Measurements from ENCODE around the gene SLITRK6.
"Not testable (repeated sequence)": the region's sequence is repeated elsewhere in the genome, so short reads cannot be mapped to it uniquely, and the experiment has no call there.

SLITRK6 gene

DNA sequence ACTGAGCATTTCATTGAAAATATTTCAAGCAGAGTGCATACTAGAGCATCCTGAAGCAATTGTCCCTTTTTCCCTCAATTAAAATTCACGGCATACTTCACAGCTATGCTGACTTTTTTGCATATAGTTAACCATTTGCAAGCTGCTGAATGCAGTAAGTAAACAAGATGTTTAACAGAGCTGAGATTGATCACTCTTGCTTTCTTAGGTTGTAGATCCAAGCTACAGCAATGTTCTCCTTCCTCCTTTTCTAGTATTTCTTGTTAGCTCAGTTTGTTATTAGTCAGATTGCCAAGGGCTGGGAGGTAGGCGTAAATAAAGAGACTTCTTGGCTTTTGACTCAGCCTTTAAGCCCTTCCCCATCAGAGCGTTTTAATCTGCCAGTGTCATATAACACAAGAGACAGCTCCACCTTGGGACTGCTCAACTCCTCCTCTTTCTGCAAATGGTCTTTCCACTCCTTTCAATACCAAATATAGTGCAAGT, at the start of gene SLITRK6:
Gene SLITRK6, minus strand, starts transcription at position 323 of the 486 bp plus-strand sequence. CDS start 2,911 bp downstream, outside the sequence.
- FAIRE-seq = no peak

GRCh38 chr13:85847012-85847411, 47.8 kb upstream of the SLITRK6 start:
- FAIRE-seq = no peak

DNA sequence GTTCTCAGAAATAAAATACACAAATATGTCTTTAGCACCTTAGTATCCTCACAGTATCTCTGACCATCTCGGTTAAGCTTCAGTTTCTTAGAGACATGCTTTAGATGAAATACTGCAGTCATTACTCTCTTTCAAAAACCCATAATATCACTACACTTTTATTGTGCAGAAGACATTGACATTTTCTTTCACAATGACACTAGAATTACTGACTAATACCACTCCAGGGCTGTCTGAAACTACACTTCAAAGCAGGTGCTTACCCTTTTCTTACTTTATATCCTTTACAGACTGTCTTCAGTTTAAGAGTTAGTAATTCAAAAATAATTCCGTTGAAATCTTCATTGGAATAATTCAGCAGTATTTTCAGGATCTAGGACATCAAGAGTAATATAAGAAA, 42.2 kb upstream of the SLITRK6 start:
- FAIRE-seq = no peak

DNA sequence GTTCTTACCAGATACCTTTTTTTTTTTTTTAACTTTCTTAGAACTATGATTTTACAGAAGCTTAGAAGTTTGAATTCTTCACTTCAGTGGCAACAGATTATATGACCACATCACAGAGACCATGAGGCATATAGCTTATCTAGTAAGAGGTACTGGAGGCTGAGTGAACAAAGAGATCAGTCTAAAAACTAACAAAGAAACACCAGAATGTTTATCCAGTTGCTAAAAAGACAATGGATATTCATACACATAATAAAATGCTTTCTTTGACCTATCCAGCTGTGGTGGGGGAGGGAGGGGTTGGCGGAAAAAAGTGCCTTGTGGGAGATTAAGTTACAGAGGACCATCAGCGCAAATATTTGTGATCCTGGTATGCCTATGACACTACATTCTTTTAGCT, 34.7 kb upstream of the SLITRK6 start:
- FAIRE-seq = no peak

DNA sequence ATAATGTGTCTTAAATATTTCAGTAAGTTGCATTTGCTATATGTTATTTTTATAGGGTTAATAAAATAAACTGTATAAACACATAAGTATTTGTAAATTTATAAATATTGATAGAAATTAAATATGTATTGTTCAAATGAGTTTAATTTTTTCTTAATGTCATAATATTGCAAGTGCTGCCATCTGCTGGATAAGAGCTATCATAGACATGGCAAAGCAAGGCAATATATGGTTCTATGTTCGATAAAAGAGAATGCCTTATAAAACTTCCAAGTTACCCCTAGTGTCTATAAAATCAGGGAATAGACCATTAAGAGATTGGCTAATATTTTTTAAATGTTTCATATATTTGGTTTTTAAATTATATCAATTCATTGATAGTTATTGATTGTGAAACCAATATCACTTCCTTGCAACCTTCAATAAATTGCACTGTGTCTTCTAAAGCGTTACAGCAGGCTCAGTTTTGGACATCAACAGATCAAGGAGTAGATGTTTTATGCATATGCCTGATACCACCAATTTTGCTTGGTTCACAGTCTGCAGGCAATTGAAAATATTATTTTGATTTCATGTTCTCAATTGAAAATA, 29.0 kb upstream of the SLITRK6 start:
- no peak for FAIRE-seq

DNA sequence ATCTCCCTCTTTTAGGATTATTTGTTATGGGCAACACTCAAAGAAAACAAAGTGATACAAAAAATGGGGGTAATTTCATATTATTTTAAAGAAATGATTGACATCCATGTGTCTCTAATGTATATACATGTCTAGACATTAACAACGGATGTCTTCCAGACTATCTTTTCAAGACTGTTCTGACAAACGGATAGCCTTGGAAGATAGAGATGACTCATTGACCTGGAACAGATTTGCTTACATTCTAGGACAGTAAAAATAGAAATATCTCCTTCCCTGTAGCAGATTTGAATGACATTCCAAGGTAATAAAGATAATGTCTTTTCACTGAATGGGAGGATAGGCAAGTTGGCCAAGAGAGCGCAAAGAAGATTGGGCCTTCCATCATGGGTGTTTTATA, 26.2 kb upstream of the SLITRK6 start:
- no peak for FAIRE-seq

- no peak for FAIRE-seq
These were observed 24.6 kb upstream of the SLITRK6 start for GRCh38 chr13:85823832-85824231.

DNA sequence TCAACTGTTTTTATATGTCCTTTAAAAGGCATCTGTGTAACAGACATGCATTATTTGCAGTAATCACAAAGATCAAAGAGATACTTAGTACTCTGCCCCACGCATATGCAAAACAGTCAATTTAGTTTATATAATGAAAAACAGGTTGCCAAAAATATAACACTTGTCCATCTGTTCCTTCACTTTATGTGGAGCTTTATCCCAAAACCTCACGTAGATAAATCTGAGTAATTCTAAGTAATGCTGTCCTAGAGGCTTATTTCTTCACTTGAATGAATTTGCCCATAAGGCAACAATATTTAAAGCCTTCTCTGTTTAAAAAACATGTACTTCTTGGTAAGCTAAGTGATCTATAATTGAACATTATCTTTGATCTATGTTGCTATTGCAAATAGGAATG, 20.3 kb upstream of the SLITRK6 start:
- no peak for FAIRE-seq

DNA sequence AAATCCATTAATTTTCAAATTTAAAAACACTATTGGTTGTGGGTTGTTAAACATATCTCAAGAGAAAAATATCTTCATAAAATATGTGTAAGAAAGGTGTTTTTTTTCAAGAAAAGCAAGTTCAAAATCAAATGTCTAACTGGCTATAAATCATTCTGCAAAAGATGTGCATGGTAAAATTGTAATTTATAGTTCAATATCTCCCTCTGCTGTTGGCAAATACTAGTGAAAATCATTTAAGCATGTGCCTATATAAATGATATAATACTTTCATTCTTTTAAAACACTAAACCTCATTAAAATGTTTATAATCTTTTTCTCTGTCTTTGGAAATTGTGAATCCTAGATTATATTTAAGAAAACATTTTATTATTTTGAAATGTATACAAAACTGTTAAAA, 17.2 kb upstream of the SLITRK6 start:
- FAIRE-seq = no peak

DNA sequence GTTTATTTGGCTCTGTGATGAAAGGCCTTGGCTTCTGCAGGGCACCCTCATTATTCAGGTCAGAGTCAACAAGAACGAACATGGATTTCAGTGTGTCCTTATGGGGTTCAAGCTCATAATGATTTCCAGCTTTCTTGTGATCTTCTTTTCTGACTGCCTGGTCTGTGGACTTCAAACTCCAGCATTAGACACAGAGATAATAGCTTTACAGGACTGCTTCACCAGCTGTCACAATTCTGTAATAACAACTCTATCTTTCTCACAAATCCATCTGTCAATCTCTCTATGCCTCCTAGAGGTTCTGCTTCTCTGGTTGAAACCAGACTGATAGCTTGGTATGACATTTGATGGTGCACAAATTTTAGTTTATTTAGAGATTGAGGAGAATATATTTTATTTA, 13.1 kb upstream of the SLITRK6 start:
- no peak for FAIRE-seq

DNA sequence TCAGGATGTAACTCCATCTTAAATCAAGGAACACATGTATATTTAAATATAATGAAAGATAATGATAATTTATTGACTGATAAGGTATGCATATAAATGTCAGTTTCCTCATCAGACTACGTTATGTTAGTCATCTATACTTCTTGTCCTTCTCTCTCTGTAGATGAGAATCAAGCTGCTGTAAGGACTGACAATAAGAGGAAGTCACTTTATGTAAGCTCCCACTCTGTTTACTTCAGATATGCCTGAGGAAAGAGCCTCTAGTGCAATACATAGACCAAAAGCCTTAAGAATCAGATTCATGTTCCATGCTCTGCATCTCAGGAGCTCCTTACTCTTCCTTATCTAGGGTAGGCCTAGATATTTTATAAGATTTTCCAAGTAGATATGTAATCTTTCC, 9.6 kb upstream of the SLITRK6 start:
- no peak for FAIRE-seq

DNA sequence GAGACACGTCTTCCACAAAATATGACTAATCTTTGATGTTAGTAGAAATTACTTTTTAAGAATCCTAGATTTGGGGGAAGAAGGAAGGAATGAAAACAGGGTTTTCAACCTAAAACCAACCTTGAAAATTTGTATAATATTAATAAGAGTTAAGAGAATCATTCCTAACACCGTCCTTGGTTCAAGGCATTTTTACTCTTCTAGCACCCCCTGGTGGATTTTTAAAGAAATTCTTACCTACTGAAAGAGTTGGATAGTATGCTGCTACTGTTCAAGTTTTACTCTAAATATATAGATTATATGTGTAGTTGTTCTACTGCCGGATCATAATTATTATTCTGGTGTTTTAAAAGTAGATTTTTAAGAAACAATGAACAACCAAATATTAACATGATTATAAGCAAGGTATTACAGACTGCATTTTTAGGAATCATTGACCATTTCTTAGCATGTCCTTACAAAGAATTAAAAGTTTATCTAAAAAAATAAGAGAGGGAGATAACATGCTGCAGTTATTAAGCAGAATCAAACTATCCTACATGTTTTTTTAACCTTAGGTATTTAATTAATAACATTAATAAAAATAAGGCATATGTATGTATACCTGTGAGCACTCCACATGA, 7.4 kb upstream of the SLITRK6 start:
- no peak for FAIRE-seq

- no peak for FAIRE-seq
These were observed 663 bp downstream of the SLITRK6 start for GRCh38 chr13:85798556-85798955.

- no peak for FAIRE-seq
These were observed 1.9 kb downstream of the SLITRK6 start for GRCh38 chr13:85797311-85797710.

DNA sequence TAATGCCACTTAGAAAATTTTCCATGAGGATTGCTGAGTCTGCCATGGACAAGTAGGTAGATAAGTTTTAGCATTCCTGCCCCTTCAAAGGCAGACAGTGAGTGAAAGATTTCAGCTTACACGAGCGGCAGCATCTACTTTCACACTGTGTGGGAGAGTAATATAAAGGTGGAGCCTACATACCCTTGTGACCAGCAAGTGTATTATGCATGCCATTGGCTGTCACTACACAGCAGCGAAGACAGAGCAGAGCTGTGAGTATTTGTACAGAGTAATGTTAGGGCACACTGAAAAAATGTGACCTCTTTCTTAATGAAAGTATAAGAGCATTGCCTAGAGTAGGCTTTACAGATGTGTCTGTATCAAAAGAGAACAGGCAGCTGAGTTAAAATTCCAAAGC, 14.0 kb downstream of the SLITRK6 start:
- no peak for FAIRE-seq

GRCh38 chr13:85772367-85772766, 26.9 kb downstream of the SLITRK6 start:
- FAIRE-seq = no peak

DNA sequence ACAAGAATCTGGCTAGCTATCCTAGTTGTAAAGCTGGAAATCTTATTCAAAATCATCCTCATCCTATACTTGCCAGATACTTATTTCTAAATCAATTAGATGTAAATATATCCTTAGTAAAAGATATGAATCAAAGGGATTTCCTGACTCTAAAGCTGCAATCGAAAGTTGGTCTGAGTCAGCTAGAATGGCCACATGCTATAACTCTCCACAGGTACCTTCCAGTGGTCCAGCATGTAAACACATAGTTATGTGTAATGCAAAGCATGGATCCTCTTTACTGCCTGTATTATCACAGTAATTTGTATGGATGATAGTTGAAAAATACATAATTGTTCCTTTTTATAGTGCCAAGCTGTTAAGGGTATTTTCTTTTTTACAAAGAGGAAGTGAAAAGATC, 27.4 kb downstream of the SLITRK6 start:
- FAIRE-seq = no peak

DNA sequence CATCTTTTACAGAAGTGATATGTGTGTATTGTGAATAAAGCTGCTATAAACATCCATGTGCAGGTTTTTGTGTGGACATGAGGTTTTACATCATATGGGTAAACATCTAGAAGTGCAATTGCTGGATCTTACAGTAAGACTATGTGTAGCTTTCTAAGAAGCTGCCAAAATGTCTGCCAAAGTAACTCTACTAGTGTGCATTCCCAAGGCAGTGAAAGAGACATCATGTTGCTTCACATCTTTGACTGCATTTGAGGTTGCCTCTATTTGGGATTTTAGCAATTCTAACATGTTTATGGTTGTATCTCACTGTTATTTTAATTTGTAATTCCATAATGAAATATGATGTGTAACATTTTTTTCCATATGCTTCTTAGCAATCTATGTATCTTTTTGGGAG, 30.3 kb downstream of the SLITRK6 start:
- no peak for FAIRE-seq

- FAIRE-seq = no peak
These were observed 44.1 kb downstream of the SLITRK6 start for GRCh38 chr13:85755123-85755522.

DNA sequence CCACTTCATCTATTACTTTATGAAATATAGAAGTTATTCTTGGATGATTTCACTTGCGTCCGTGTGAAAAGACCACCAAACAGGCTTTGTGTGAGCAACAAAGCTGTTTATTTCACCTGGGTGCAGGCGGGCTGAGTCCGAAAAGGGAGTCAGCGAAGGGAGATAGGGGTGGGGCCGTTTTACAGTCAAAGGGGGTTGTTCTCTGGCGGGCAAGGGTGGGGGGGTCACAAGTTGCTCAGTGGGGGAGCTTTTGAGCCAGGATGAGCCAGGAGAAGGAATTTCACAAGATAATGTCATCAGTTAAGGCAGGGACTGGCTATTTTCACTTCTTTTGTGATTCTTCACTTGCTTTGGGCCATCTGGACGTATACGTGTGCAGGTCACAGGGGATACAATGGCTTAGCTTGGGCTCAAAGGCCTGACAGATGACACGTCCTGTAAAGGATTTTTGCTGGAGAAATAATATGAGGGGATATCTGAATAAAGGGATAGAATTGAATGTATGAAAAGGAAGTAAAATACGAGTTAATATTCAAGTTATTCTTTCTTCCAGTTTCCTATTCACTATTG, 55.9 kb downstream of the SLITRK6 start:
- FAIRE-seq = not testable (repeated sequence)

Measured in colon (tissue), 2 donors.